ENCODE measurements around the gene STAT6.

The STAT6 gene

GRCh38 chr12:57101892-57102695, 9.1 kb downstream of the STAT6 start:
- peak; percentile 19 for DNase-seq (ENCODE audit: low spot score)

GRCh38 chr12:57099766-57100165, 11.4 kb downstream of the STAT6 start:
- no peak for DNase-seq (ENCODE audit: low spot score)

- no peak for DNase-seq (ENCODE audit: low spot score)
Measured at GRCh38 chr12:57099047-57099714, 12.0 kb downstream of the STAT6 start.

- DNase-seq (ENCODE audit: low spot score), result no peak
Measured at GRCh38 chr12:57098546-57098945, 12.6 kb downstream of the STAT6 start.

GRCh38 chr12:57097554-57097835, 13.7 kb downstream of the STAT6 start:
- no peak for DNase-seq (ENCODE audit: low spot score)

- DNase-seq (ENCODE audit: low spot score), result peak; percentile 15
Measured at GRCh38 chr12:57096748-57097553, 14.2 kb downstream of the STAT6 start.

- DNase-seq (ENCODE audit: low spot score), result no peak
Measured at GRCh38 chr12:57096099-57096572, 15.0 kb downstream of the STAT6 start.

GRCh38 chr12:57095440-57095839, 15.7 kb downstream of the STAT6 start:
- DNase-seq (ENCODE audit: low spot score), result peak; percentile 13

GRCh38 chr12:57094208-57095160, 16.7 kb downstream of the STAT6 start:
- DNase-seq (ENCODE audit: low spot score), result no peak

- DNase-seq (ENCODE audit: low spot score), result peak; percentile 80
Measured at GRCh38 chr12:57093415-57094207, 17.6 kb downstream of the STAT6 start.

GRCh38 chr12:57092876-57093414, 18.2 kb downstream of the STAT6 start:
- DNase-seq (ENCODE audit: low spot score), result no peak

- no peak for DNase-seq (ENCODE audit: low spot score)
Measured at GRCh38 chr12:57092529-57092862, 18.7 kb downstream of the STAT6 start.

GRCh38 chr12:57091638-57092528, 19.3 kb downstream of the STAT6 start:
- no peak for DNase-seq (ENCODE audit: low spot score)

- DNase-seq (ENCODE audit: low spot score), result no peak
Measured at GRCh38 chr12:57090924-57091637, 20.1 kb downstream of the STAT6 start.

GRCh38 chr12:57090490-57090889, 20.7 kb downstream of the STAT6 start:
- DNase-seq (ENCODE audit: low spot score), result no peak

- peak; percentile 64 for DNase-seq (ENCODE audit: low spot score)
Measured at GRCh38 chr12:57089271-57090245, 21.6 kb downstream of the STAT6 start.

GRCh38 chr12:57088354-57089270, 22.6 kb downstream of the STAT6 start, which contains the start of gene NAB2:
Gene NAB2 (plus strand): TSS chr12:57089114. CDS start chr12:57089272, 158 bp downstream.
- peak; percentile 95 for DNase-seq (ENCODE audit: low spot score)

All from D341Med (cell line).